Measurements from ENCODE around the gene GFOD2. TPM values are rescaled to one million over a fixed set of nuclear protein-coding genes. Genes with fewer than 3 reads are reported as not detected.

The GFOD2 gene
- total and polyA plus RNA-seq, 2 of the 13 experiments (the other 11 are each of a cell fraction or from before 2014, with no cell fraction given) = 11.1 to 17.2 TPM

DNA sequence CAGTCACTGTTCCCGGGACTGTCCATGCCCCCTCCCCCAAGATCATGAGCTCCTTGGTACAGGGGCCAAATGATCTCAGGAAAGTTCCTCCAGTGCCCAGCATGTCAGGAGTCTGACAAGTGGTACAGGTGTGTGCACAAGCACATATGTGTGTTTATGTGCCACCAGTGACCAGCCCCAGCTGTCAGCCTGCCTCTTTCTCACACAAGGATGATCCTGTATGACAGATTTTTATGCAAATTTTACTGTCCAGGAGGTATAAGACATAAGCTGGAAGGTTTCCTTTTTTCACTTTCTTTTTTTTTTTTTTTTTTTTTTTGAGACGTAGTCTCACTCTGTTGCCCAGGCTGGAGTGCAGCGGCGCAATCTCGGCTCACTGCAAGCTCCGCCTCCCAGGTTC, 31.4 kb upstream of the GFOD2 start (continued):
- TF ChIP-seq, protein P1, sequence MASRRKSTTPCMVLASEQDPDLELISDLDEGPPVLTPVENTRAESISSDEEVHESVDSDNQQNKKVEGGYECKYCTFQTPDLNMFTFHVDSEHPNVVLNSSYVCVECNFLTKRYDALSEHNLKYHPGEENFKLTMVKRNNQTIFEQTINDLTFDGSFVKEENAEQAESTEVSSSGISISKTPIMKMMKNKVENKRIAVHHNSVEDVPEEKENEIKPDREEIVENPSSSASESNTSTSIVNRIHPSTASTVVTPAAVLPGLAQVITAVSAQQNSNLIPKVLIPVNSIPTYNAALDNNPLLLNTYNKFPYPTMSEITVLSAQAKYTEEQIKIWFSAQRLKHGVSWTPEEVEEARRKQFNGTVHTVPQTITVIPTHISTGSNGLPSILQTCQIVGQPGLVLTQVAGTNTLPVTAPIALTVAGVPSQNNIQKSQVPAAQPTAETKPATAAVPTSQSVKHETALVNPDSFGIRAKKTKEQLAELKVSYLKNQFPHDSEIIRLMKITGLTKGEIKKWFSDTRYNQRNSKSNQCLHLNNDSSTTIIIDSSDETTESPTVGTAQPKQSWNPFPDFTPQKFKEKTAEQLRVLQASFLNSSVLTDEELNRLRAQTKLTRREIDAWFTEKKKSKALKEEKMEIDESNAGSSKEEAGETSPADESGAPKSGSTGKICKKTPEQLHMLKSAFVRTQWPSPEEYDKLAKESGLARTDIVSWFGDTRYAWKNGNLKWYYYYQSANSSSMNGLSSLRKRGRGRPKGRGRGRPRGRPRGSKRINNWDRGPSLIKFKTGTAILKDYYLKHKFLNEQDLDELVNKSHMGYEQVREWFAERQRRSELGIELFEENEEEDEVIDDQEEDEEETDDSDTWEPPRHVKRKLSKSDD (CRISPR knock-in tag; IDR thresholded peaks at IDR 0.05; ENCODE audit: low read depth) = no peak

DNA sequence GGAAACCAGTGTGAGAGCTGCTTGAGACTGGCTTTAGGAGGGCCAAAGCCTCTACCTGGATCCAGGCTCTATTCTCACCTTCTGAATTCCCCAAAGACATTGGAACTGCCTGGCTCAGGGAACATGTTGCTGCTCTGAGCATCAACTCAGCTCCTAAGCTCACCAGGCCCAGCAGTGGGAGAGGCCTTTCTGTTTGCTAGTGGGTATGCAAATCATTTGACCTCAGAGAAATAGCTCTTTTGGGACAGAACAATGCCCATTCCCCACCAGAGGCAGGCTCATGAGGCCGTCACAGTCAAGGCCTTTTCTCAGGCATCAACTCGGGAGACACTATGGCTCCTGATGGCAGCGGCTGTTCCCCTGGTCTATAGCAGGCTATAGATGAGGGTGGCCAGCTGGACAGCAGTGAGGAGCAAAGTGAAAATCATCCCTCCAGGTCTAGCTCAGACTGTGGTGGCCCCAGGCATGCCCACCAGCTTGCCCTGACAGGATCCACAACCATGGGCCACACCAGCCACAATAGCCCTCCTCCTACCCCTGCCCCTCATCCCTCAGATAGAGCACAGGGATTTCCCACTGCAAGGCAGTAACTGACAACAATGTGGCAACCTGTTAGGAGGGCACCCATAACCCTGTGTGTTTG, 30.4 kb upstream of the GFOD2 start:
- Histone ChIP-seq H2AFZ (ENCODE audit: low read length) (no peak overlapping the region), H3K4me2 (ENCODE audit: low read depth, low read length) (no peak overlapping the region), H3K27ac (ENCODE audit: extremely low read length, insufficient read depth, low read length) (no peak overlapping the region), H3K9ac (ENCODE audit: insufficient read depth, low read depth, low read length) (no peak overlapping the region), H3K4me3 (replicated peaks in 1 of 3; ENCODE audit: insufficient read depth in 1 of 3, low read depth in 2 of 3, low read length in 3 of 3) (no peak overlapping the region), H3K4me1 (ENCODE audit: insufficient read depth, low read length) (no peaks in the 10 kb centered on the region), H3K36me3 (replicated peaks in 1 of 2; ENCODE audit: control insufficient read depth in 1 of 2, insufficient read depth in 2 of 2, low read length in 2 of 2) (peaks cover 5 to 12% of the 10 kb centered on the region in 2 experiments; a peak in 4 of 5 replicates), H4K20me1 (ENCODE audit: insufficient read depth, low read length) (no peaks in the 10 kb centered on the region), H3K27me3 (ENCODE audit: control insufficient read depth in 1 of 2, insufficient read depth in 2 of 2, low read length in 2 of 2) (no peaks in the 10 kb centered on the region), H3K9me3 (ENCODE audit: low read length) (no peaks in the 10 kb centered on the region), H3K79me2 (ENCODE audit: insufficient read depth, low read length) (no peaks in the 10 kb centered on the region)
- in situ Hi-C loops (cut with HindIII; ENCODE audit: extremely low pct_ligation_motif_present, low pct_unique_long_range_greater_than_20kb) (no loop called here), intact Hi-C loops (cut with micrococcal nuclease; ENCODE audit: unreplicated experiment) (no loop called here)
- TF ChIP-seq ZFP90 (CRISPR knock-in tag; IDR thresholded peaks at IDR 0.05; ENCODE audit: borderline replicate concordance) (no peak), ONECUT2 (CRISPR knock-in tag; IDR thresholded peaks at IDR 0.05) (no peak)
- TF ChIP-seq, protein P2, sequence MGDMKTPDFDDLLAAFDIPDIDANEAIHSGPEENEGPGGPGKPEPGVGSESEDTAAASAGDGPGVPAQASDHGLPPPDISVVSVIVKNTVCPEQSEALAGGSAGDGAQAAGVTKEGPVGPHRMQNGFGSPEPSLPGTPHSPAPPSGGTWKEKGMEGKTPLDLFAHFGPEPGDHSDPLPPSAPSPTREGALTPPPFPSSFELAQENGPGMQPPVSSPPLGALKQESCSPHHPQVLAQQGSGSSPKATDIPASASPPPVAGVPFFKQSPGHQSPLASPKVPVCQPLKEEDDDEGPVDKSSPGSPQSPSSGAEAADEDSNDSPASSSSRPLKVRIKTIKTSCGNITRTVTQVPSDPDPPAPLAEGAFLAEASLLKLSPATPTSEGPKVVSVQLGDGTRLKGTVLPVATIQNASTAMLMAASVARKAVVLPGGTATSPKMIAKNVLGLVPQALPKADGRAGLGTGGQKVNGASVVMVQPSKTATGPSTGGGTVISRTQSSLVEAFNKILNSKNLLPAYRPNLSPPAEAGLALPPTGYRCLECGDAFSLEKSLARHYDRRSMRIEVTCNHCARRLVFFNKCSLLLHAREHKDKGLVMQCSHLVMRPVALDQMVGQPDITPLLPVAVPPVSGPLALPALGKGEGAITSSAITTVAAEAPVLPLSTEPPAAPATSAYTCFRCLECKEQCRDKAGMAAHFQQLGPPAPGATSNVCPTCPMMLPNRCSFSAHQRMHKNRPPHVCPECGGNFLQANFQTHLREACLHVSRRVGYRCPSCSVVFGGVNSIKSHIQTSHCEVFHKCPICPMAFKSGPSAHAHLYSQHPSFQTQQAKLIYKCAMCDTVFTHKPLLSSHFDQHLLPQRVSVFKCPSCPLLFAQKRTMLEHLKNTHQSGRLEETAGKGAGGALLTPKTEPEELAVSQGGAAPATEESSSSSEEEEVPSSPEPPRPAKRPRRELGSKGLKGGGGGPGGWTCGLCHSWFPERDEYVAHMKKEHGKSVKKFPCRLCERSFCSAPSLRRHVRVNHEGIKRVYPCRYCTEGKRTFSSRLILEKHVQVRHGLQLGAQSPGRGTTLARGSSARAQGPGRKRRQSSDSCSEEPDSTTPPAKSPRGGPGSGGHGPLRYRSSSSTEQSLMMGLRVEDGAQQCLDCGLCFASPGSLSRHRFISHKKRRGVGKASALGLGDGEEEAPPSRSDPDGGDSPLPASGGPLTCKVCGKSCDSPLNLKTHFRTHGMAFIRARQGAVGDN (CRISPR knock-in tag; IDR thresholded peaks at IDR 0.05) = 0 out of 2 replicates have a peak, but pooled peaks have one; percentile 11
- ATAC-seq (peak; percentile 37), FAIRE-seq (no peak), DNase-seq (ENCODE audit: low spot score) (no peak)
- ChIA-PET CTCF (ENCODE audit: low intra/inter-chr PET ratio, low total read pairs) (no interaction called here), POLR2A (no interaction called here)
- BruUV-seq (replicated peaks) = no TSS peak
- 94% methylated on average over 2 of the region's 3 CpGs for WGBS (ENCODE audit: low lambda C conversion rate)
